H9 (cell line): ENCODE results near the gene PHOSPHO2. TPM values are rescaled to one million over a fixed set of nuclear protein-coding genes. Genes with fewer than 3 reads are reported as not detected.
"Not testable (repeated sequence)": the region's sequence is repeated elsewhere in the genome, so short reads cannot be mapped to it uniquely, and the experiment has no call there.

Experiments
- DNase-seq: peaks from one replicate; pipeline ENCODE4 v3.0.0-alpha.2; 2017
- H2AFZ ChIP-seq: one replicate; pipeline ENCODE4 v1.6.1; 2013; ENCODE audit warnings: mild to moderate bottlenecking, low read length, control low read depth, moderate library complexity
- H2AK5ac ChIP-seq: 2 replicates; pipeline ENCODE4 v1.6.1; 2013; ENCODE audit warnings: low read length, control low read depth, mixed read lengths; ENCODE audit not compliant: insufficient read length
- H2BK120ac ChIP-seq: one replicate; pipeline ENCODE4 v1.6.1; 2013; ENCODE audit warnings: low read depth, mild to moderate bottlenecking, low read length, control low read depth, inconsistent platforms; ENCODE audit not compliant: poor library complexity, severe bottlenecking
- H2BK12ac ChIP-seq: 2 replicates; pipeline ENCODE4 v1.6.1; 2013; ENCODE audit warnings: low read length, control low read depth, mixed read lengths, low read depth; ENCODE audit not compliant: insufficient read length
- H2BK15ac ChIP-seq: 2 replicates; pipeline ENCODE4 v1.6.1; 2013; ENCODE audit warnings: low read depth, low read length, control low read depth
- H2BK20ac ChIP-seq: one replicate; pipeline ENCODE4 v1.6.1; 2013; ENCODE audit warnings: low read depth, mild to moderate bottlenecking, low read length, control low read depth, inconsistent platforms; ENCODE audit not compliant: poor library complexity, severe bottlenecking
- H2BK5ac ChIP-seq: 2 replicates; pipeline ENCODE4 v1.6.1; 2013; ENCODE audit warnings: low read length, control low read depth, mixed read lengths; ENCODE audit not compliant: insufficient read length
- H3K14ac ChIP-seq: 2 replicates; pipeline ENCODE4 v1.6.1; 2013; ENCODE audit warnings: low read length, control low read depth; ENCODE audit not compliant: insufficient read depth
- H3K18ac ChIP-seq: 2 replicates; pipeline ENCODE4 v1.6.1; 2013; ENCODE audit warnings: low read depth, mild to moderate bottlenecking, mixed read lengths, low read length, control low read depth; ENCODE audit not compliant: insufficient read length
- H3K23ac ChIP-seq: 2 replicates; pipeline ENCODE4 v1.6.1; 2013; ENCODE audit warnings: low read length, control low read depth, mixed read lengths, low read depth; ENCODE audit not compliant: insufficient read length
- H3K23me2 ChIP-seq: 2 replicates; pipeline ENCODE4 v1.6.1; 2013; ENCODE audit warnings: low read depth, mild to moderate bottlenecking, mixed read lengths, low read length, control low read depth; ENCODE audit not compliant: insufficient read length, poor library complexity, severe bottlenecking
- H3K27ac ChIP-seq: 2 replicates; pipeline ENCODE4 v1.5.1; 2013; ENCODE audit warnings: low read length, control low read depth, mixed read lengths, low read depth; ENCODE audit not compliant: insufficient read length
- H3K27me3 ChIP-seq: 2 replicates; pipeline ENCODE4 v1.6.1; 2013; ENCODE audit warnings: low read length, control low read depth, inconsistent platforms; ENCODE audit not compliant: insufficient read depth
- H3K4ac ChIP-seq: 2 replicates; pipeline ENCODE4 v1.6.1; 2013; ENCODE audit warnings: low read depth, mild to moderate bottlenecking, control low read depth, inconsistent platforms, low read length, moderate library complexity
- H3K4me1 ChIP-seq: 2 replicates; pipeline ENCODE4 v1.6.1; 2013; ENCODE audit warnings: low read length, control low read depth, inconsistent platforms; ENCODE audit not compliant: insufficient read depth
- H3K4me2 ChIP-seq: 2 replicates; pipeline ENCODE4 v1.6.1; 2013; ENCODE audit warnings: low read length, control low read depth, mixed read lengths; ENCODE audit not compliant: insufficient read length, insufficient read depth
- H3K56ac ChIP-seq: 2 replicates; pipeline ENCODE4 v1.6.1; 2013; ENCODE audit warnings: low read depth, mild to moderate bottlenecking, mixed read lengths, low read length, control low read depth; ENCODE audit not compliant: insufficient read length
- H3K79me1 ChIP-seq: 2 replicates; pipeline ENCODE4 v1.6.1; 2013; ENCODE audit warnings: low read depth, mild to moderate bottlenecking, moderate library complexity, low read length, control low read depth, inconsistent platforms; ENCODE audit not compliant: insufficient read depth, poor library complexity, severe bottlenecking
- H3K79me2 ChIP-seq: 2 replicates; pipeline ENCODE4 v1.6.1; 2013; ENCODE audit warnings: low read length, control low read depth, inconsistent platforms; ENCODE audit not compliant: insufficient read depth
- H3K9ac ChIP-seq: 2 replicates; pipeline ENCODE4 v1.6.1; 2013; ENCODE audit warnings: low read length, control low read depth, mixed read lengths; ENCODE audit not compliant: insufficient read length; ENCODE audit errors: extremely low read depth
- H3K9me3 ChIP-seq: one replicate; pipeline ENCODE4 v1.6.1; 2013; ENCODE audit warnings: low read depth, low read length, inconsistent platforms; ENCODE audit not compliant: control insufficient read depth
- H3T11ph ChIP-seq: one replicate; pipeline ENCODE4 v1.6.1; 2013; ENCODE audit warnings: mild to moderate bottlenecking, low read length, control low read depth, inconsistent platforms
- H4K20me1 ChIP-seq: one replicate; pipeline ENCODE4 v1.6.1; 2013; ENCODE audit not compliant: control insufficient read depth, insufficient read length, insufficient read depth
- H4K5ac ChIP-seq: 2 replicates; pipeline ENCODE4 v1.6.1; 2013; ENCODE audit warnings: low read depth, mild to moderate bottlenecking, mixed read lengths, low read length, control low read depth; ENCODE audit not compliant: insufficient read length
- H4K8ac ChIP-seq: replicated peaks from 2 replicates; pipeline ENCODE4 v1.6.1; 2013; ENCODE audit warnings: low read length, control low read depth, mixed read lengths, low read depth; ENCODE audit not compliant: insufficient read length
- H4K91ac ChIP-seq: 2 replicates; pipeline ENCODE4 v1.6.1; 2013; ENCODE audit warnings: low read depth, mild to moderate bottlenecking, moderate library complexity, mixed read lengths, low read length, control low read depth; ENCODE audit not compliant: insufficient read length
- H3K27ac Mint-ChIP-seq, 3 experiments: 2 replicates in 2 of 3; 3 replicates in 1 of 3; pipeline ENCODE4 v1.8.0; 2020 to 2021; ENCODE audit warnings: mixed read lengths in 3 of 3, mild to moderate bottlenecking in 1 of 3, moderate library complexity in 1 of 3
- H3K27me3 Mint-ChIP-seq: 2 replicates; pipeline ENCODE4 v1.8.0; 2021; ENCODE audit warnings: low read depth, mild to moderate bottlenecking, moderate library complexity, mixed read lengths
- H3K36me3 Mint-ChIP-seq, 3 experiments: 2 replicates in 2 of 3; 3 replicates in 1 of 3; pipeline ENCODE4 v1.8.0; 2020 to 2021; ENCODE audit warnings: low read depth in 3 of 3, mixed read lengths in 3 of 3; ENCODE audit not compliant: insufficient read depth in 1 of 3
- H3K4me1 Mint-ChIP-seq, 2 experiments: 2 replicates each; pipeline ENCODE4 v1.8.0; 2020; ENCODE audit warnings: mixed read lengths in 2 of 2
- H3K4me3 Mint-ChIP-seq, 2 experiments: 2 replicates in 1 of 2; 3 replicates in 1 of 2; pipeline ENCODE4 v1.8.0; 2020 to 2021; ENCODE audit warnings: mild to moderate bottlenecking in 2 of 2, mixed read lengths in 2 of 2, moderate library complexity in 1 of 2
- H3K9me3 Mint-ChIP-seq, 2 experiments: 2 replicates in 1 of 2; 3 replicates in 1 of 2; pipeline ENCODE4 v1.8.0; 2020; ENCODE audit warnings: mild to moderate bottlenecking in 2 of 2, mixed read lengths in 2 of 2, moderate library complexity in 1 of 2
- WGBS: extraction: QIAGEN DNeasy Blood & Tissue Kit; methylation state at CpG from one replicate; pipeline ENCODE4 v1.1.7; 2013; ENCODE audit warnings: missing lambda C conversion rate, low lambda C conversion rate, mixed read lengths; ENCODE audit not compliant: insufficient read length; ENCODE audit errors: extremely low coverage; 5-methylcytosine and 5-hydroxymethylcytosine counted together
- total RNA-seq: library from RNA; stranded (reverse); gene quantifications from 2 replicates; pipeline ENCODE4 v1.2.1, GENCODE V29; 2021
- TF ChIP-seq, protein P1 (sequence below): fragments of 200-600 bp; sonication (generic); conservative IDR thresholded peaks from 3 replicates; pipeline ENCODE4 v1.8.0; 2021; ENCODE audit warnings: antibody characterized with exemption, mild to moderate bottlenecking

The PHOSPHO2 gene
- total RNA-seq, 1 experiment from 2014 or later: 7.2 TPM

DNA sequence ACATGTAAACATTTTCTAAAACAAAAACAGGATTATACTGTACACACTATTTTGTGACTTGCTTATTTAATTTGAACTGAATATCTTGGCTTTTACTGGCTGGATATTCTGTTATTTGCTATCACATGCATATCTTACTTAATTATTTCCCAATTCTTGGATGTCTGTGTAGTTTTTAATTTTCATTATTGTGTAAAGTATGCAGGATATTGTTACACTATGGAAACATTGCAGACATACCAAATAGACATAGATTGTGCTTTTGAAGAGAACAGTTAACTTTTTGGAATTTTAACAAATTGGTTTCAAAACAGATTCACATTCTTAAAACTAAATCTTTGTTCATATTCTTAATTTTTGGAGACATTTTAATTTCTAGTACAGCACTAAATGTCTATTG is 2.1 kb downstream of the PHOSPHO2 start:
- no peak overlapping the region for H3K4ac ChIP-seq
- H3K27me3 ChIP-seq: no peaks in the 10 kb centered on the region
- no peak overlapping the region for H3K56ac ChIP-seq
- H3K9ac ChIP-seq: no peak overlapping the region
- Mint-ChIP-seq H3K27ac (no peak overlapping the region), H3K4me3 (no peak overlapping the region), H3K36me3 (peaks cover 0 to 16% (median 13%) of the 10 kb centered on the region in 3 experiments; a peak in 5 of 7 replicates), H3K9me3 (no peaks in the 10 kb centered on the region), H3K4me1 (peaks cover 5 to 10% of the 10 kb centered on the region in 2 experiments), H3K27me3 (peaks cover 8% of the 10 kb centered on the region)
- H3K4me1 ChIP-seq: no peaks in the 10 kb centered on the region
- no peaks in the 10 kb centered on the region for H4K20me1 ChIP-seq
- H2BK15ac ChIP-seq: no peak overlapping the region
- no peak for DNase-seq
- H3K79me1 ChIP-seq: no peaks in the 10 kb centered on the region
- no peak overlapping the region for H2BK20ac ChIP-seq
- H3K9me3 ChIP-seq: no peaks in the 10 kb centered on the region
- H3K79me2 ChIP-seq: no peaks in the 10 kb centered on the region
- TF ChIP-seq, protein P1, sequence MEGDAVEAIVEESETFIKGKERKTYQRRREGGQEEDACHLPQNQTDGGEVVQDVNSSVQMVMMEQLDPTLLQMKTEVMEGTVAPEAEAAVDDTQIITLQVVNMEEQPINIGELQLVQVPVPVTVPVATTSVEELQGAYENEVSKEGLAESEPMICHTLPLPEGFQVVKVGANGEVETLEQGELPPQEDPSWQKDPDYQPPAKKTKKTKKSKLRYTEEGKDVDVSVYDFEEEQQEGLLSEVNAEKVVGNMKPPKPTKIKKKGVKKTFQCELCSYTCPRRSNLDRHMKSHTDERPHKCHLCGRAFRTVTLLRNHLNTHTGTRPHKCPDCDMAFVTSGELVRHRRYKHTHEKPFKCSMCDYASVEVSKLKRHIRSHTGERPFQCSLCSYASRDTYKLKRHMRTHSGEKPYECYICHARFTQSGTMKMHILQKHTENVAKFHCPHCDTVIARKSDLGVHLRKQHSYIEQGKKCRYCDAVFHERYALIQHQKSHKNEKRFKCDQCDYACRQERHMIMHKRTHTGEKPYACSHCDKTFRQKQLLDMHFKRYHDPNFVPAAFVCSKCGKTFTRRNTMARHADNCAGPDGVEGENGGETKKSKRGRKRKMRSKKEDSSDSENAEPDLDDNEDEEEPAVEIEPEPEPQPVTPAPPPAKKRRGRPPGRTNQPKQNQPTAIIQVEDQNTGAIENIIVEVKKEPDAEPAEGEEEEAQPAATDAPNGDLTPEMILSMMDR: no peak
- H2BK120ac ChIP-seq: no peak overlapping the region
- H3K23me2 ChIP-seq: peaks cover 10% of the 10 kb centered on the region
- H3T11ph ChIP-seq: no peak overlapping the region
- H3K18ac ChIP-seq: no peak overlapping the region
- H4K5ac ChIP-seq: no peak overlapping the region
- no peak overlapping the region for H3K27ac ChIP-seq
- no peak overlapping the region for H4K8ac ChIP-seq
- no peak overlapping the region for H3K23ac ChIP-seq
- no peak overlapping the region for H4K91ac ChIP-seq
- H2AFZ ChIP-seq: no peak overlapping the region
- H2AK5ac ChIP-seq: no peak overlapping the region
- H3K14ac ChIP-seq: no peak overlapping the region
- no peak overlapping the region for H2BK12ac ChIP-seq
- no peak overlapping the region for H3K4me2 ChIP-seq
- H2BK5ac ChIP-seq: no peak overlapping the region

DNA sequence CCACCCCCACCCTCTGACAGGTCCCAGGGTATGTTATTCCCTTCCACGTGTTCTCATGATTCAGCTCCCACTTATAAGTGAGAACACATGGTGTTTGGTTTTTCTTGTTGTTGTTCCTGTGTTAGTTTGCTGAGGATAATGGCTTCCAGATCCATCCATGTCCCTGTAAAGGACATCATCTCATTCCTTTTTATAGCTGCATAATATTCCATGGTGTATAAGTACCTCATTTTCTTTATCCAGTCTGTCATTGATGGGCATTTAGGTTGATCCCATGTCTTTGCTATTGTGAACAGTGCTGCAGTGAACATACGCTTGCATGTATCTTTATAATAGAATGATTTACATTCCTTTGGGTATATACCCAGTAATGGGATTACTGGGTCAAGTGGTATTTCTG is 4.9 kb downstream of the PHOSPHO2 start:
- H3K4me3 Mint-ChIP-seq, H3K9ac ChIP-seq, H3K23me2 ChIP-seq, H2AK5ac ChIP-seq, H3K27ac Mint-ChIP-seq, H4K5ac ChIP-seq, H3K27me3 ChIP-seq, H3K23ac ChIP-seq, H2BK12ac ChIP-seq, H3K27ac ChIP-seq, H3K4ac ChIP-seq, H3K56ac ChIP-seq, H4K20me1 ChIP-seq, H3K18ac ChIP-seq, H3K79me1 ChIP-seq, H2BK5ac ChIP-seq, H2AFZ ChIP-seq, DNase-seq, H3K4me1 Mint-ChIP-seq, H3K14ac ChIP-seq, H4K91ac ChIP-seq, H3K9me3 ChIP-seq, H3K4me2 ChIP-seq, H3K27me3 Mint-ChIP-seq, H2BK15ac ChIP-seq, H3K4me1 ChIP-seq, H3T11ph ChIP-seq, H3K79me2 ChIP-seq, H3K9me3 Mint-ChIP-seq, H2BK120ac ChIP-seq, H4K8ac ChIP-seq, H2BK20ac ChIP-seq: not testable (repeated sequence)
- H3K36me3 Mint-ChIP-seq: peaks cover 0 to 19% (median 16%) of the 10 kb centered on the region in 3 experiments; a peak in 5 of 7 replicates
- no CpG with 5 or more reads among the region's 2 CpGs for WGBS
